GM04504 (cell line): ENCODE data around the gene NTNG2.

Source experiments
- DNase-seq: peaks from one replicate; pipeline ENCODE4 v3.0.0-alpha.2; 2012; ENCODE audit warnings: low read depth

The NTNG2 gene

GRCh38 chr9:132204883-132205282 lies 43.0 kb downstream of the NTNG2 start:
- DNase-seq = no peak

- no peak for DNase-seq
These were observed 45.4 kb downstream of the NTNG2 start for GRCh38 chr9:132207215-132207614.

- DNase-seq = no peak
These were observed 46.2 kb downstream of the NTNG2 start for GRCh38 chr9:132207839-132208615.

DNA sequence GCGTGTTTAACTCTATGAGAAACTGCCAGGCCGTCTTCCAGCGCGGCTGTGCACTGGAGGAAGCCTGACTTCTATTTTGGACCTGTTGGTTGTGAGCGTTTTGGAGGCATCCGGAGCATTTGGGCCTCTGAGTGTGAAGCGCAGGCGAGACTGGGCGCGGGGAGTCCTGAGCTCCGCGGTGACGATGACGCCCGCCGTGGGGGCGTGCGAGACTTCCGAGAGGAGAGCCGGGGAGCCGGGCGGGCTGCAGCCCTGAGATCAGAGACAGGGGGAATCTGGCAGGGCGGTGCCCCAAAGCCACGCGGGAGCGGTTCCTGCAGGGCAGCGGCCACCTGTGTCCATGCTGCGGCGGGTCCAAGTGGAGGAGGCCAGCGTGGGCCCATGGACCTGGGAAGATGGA lies 47.4 kb downstream of the NTNG2 start:
- no peak for DNase-seq

DNA sequence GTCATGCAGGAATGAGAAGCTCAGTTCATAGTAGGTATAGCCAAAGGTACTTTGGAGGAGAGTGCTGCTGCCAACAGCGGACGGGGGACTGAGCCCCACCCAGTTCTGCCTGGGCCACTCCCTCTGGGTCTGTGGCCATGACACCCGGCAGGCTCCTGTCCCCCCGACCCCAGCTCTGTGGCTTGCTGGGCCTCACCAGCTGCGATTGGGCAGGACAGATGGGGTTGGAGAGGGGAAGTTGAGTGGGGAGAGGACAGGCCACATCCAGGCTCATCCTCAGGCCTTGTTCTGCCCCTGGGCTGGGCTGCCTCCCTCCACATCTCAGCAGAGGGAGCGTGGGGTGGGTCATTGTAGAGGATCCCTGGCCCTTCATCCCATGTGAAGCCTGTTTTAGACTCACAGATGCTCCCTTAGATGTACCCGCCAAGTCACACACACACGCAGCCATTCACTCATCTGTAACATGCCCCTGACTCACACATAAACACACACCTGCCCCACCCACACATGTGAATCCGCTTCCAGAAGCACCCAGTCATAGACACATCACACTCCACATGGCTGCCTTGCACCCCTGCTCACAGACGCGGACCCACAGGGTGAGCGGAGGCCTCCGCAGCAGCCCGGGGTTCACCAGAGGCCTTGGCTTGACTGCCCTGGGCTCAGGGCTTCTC lies 48.8 kb downstream of the NTNG2 start:
- DNase-seq = no peak

DNA sequence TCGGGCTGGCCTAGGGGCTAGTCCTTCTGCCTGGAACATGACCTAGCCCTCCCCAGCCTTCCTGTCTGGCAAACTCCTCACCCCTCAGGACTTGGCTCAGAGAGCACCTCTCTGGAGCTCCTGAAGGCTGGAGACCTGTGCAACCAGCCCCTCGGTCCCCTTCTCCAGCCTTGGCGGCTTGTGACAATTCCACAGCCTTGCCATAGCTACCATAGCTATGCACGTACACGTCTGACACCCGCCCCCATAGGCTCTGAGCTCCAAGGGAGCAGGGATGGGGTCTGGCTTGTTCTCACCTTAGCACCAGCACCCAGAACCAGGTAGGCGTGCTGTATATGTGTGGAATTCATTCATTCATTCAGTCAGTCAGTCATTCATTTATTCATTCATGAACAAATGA lies 49.7 kb downstream of the NTNG2 start:
- DNase-seq = no peak

GRCh38 chr9:132214027-132214622 lies 52.3 kb downstream of the NTNG2 start:
- DNase-seq = peak; percentile 72

DNA sequence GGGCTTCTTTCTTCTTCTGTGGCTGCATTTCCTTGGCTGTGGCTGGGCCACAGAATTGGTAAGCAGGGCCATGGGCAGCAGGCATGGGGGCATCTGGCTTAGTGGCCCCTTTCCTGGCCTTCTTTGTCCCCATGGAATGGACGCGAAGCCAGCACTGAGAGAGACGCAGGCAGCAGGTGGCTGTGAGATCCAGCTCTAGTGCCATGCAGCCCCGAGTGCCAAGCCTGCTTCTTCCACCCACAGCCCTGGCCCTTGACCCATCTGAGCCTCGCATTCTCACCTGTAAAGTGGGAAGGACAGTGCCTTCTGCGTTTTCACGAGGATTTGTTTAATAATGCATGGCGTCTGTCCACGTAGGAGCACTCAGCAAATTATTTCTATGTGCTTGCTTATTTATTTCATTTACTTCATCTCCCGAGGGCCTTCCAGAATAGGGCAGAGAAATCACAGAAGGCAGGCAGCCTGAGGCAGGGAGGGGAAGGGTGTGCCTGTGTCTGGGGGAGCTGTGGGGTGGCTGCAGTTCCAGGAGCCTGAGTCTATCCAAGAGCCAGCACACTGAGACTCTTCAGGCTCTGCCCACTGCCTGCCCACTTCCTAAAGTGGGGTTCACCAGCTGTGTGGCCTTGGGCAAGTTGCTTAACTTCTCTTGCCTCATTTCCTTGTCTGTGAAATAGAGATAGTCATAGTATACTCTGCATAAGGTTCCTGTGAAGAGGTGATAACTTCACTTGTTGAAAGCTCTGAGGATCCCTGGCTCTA lies 55.2 kb downstream of the NTNG2 start:
- no peak for DNase-seq

DNA sequence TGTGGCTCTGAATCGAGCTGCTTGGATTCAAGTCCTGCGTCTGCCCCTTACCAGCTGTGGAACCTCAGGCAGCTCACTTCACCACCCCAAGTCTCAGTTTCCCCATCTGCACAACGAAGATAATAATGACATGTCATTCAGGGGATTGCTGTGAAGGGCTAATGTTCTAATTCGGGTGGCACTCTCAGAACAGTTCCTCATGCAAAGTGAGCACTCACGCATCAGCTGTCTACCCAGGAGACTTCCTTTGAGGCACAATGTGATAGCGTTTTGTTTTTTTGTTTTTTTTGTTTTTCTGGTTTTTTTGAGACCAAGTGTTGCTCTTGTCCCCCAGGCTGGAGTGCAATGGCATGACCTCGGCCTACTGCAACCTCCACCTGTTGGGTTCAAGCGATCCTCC lies 56.4 kb downstream of the NTNG2 start:
- DNase-seq = no peak

GRCh38 chr9:132221941-132222340 lies 60.1 kb downstream of the NTNG2 start:
- DNase-seq = no peak

- no peak for DNase-seq
These were observed 62.8 kb downstream of the NTNG2 start for GRCh38 chr9:132224645-132225044.

- DNase-seq = no peak
These were observed 64.9 kb downstream of the NTNG2 start for GRCh38 chr9:132226571-132227430.

DNA sequence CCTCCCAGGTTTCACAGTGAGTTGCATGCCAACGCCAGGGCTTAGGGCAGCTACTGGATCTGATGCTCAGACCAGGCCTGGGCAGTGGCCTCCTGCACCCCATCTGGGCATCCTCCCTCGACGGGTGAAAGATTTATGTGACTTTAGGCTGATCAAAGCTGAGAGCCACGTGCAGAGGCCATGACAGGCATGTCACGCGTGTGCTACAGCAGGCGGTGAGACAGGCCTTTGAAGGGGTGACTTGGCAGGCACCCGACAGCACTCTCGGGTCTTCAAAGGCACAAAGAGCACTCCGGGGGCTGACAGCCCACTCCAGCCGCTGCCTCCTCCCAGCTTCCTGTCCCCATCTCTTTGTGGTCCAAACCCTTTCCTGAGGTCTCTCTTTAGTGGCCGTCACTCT lies 66.2 kb downstream of the NTNG2 start:
- DNase-seq = no peak

GRCh38 chr9:132230605-132231004 lies 68.7 kb downstream of the NTNG2 start:
- DNase-seq = no peak

DNA sequence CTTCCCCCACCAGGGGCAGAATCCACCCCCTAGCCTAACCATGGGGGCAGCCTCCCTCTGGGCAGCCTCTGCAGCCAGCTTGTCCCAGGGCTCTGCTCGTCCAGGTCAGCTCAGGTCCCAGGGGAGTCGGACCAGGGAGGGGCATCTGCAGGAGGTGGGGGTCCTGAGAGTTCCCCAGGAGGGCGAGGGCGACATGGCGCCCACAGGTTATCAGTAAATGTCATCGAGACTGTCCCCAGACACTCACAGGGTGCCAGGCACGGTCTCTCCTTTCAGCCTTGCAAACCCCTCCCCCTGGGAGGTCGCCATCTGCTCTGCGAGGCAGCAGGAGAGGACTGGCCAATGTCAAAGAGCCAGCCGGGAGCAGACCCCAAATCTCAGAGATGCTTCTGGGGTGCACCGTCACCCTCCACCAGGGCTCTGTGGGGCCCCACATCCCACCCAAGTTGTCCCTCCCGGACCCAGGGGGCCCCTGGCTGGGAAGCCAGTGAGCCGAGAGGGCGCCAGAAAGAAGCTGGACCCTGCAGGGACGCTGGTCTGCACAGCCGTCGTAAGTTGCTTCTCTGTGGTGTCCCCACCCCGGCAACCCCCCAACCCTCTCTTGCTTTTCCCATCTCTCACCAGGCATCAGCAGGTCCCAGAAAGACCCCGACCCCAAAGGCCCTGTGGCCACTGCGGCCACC lies 69.3 kb downstream of the NTNG2 start:
- DNase-seq = no peak

GRCh38 chr9:132232522-132232921 lies 70.7 kb downstream of the NTNG2 start:
- DNase-seq = no peak

- no peak for DNase-seq
These were observed 71.3 kb downstream of the NTNG2 start for GRCh38 chr9:132233138-132233537.

DNA sequence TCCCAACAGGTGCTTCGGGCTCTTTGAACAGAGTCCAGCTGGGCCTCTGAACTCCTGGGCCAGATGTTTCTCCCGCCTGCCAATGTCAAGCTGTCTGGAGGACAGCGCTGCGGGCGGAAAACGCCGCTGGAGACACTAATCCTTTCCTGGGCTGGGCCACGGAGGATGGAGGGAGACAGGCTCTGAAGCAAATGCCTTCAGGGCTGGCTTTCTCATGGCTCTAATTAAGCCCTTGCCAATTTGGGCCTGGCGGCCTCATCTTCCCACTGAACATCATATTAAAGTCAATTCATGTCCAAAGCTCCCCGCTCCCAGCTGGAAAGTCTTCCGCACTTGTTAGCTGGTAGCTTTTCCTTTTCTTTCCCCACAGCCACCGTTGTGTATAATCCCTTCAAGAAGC lies 72.7 kb downstream of the NTNG2 start:
- DNase-seq = no peak

DNA sequence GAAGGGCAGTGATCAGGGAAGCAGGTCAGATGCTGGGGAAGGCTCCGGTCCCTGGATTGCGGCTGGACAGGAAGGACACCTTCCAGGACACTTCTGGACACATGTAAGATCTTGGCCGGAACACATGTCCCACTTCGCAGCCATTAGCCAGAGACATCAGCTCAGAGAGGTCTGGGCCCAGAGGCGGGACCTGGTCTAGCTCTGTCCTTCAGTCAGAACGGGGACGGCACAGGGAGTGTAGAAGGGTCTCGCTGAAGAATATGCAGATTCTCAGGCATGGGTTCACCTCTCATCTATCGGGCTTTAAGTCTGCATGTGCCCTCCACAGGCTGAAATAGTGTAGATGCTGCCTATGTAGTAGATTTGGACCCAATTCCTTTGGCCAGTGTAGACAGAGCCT lies 73.3 kb downstream of the NTNG2 start:
- no peak for DNase-seq

DNA sequence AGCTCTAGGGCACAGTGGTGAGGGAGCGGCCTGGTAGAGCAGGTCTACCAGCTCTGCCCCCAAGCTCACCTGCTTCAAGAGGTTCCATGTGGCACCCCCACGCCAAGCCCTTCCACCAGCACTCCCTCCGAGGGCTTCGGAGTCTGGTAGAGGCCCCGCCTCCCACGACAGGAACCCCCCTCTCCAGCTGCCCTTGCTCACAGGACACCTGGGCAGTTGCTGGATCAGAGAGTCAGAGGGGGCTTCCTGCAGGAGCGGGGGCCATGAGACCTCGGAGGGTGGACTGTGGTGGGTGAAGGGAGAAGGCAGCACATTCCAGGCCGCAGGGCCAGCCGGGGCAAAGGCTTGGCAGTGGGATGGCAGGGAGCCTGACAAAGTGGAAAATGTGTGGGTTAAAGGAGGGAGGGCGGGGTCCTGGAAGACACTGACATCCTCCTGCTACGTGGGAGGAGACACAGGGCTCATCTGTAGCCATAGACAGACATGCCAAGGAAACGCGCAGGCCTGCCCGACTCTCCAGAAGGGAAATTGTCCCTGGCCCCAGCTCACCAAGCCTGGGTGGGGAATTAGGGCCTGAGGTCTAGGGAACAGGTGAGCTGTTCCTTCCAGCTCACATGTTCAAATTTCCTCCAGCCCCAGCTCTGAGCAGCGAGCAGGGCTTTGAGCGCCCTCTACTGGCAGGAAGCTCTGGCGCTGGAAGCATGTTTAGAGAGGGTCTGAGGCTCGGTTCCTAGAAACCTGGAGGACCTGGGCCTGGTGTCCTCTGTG lies 74.2 kb downstream of the NTNG2 start:
- peak; percentile 28 for DNase-seq
